Osteocyte (in vitro differentiated cells): Measurements from ENCODE around the gene NDUFAF4. TPM values are rescaled to one million over a fixed set of nuclear protein-coding genes. Genes with fewer than 3 reads are reported as not detected.

Experiments
- DNase-seq: peaks from one replicate; pipeline ENCODE4 v3.0.0; 2021; ENCODE audit warnings: mixed read lengths; ENCODE audit not compliant: unreplicated experiment; ENCODE audit errors: extremely low spot score
- H3K27ac Mint-ChIP-seq: one replicate; pipeline ENCODE4 v1.8.0; 2021; ENCODE audit warnings: mild to moderate bottlenecking, mixed read lengths; ENCODE audit not compliant: unreplicated experiment
- H3K27me3 Mint-ChIP-seq: one replicate; pipeline ENCODE4 v1.8.0; 2021; ENCODE audit warnings: mixed read lengths; ENCODE audit not compliant: unreplicated experiment
- H3K36me3 Mint-ChIP-seq: one replicate; pipeline ENCODE4 v1.8.0; 2021; ENCODE audit warnings: mixed read lengths; ENCODE audit not compliant: unreplicated experiment
- H3K4me1 Mint-ChIP-seq: one replicate; pipeline ENCODE4 v1.8.0; 2021; ENCODE audit warnings: mixed read lengths; ENCODE audit not compliant: unreplicated experiment
- H3K4me3 Mint-ChIP-seq: one replicate; pipeline ENCODE4 v1.8.0; 2021; ENCODE audit warnings: mild to moderate bottlenecking, moderate library complexity, mixed read lengths; ENCODE audit not compliant: unreplicated experiment
- H3K9me3 Mint-ChIP-seq: one replicate; pipeline ENCODE4 v1.8.0; 2021; ENCODE audit warnings: mixed read lengths; ENCODE audit not compliant: unreplicated experiment
- total RNA-seq: library from RNA; stranded (reverse); gene quantifications from 2 replicates; pipeline ENCODE4 v1.2.1, GENCODE V29; 2021
- TF ChIP-seq, protein P1 (sequence below): fragments of 200-600 bp; sonication (generic); IDR thresholded peaks from 2 replicates; pipeline ENCODE4 v1.5.0; 2021; ENCODE audit warnings: antibody characterized with exemption, mild to moderate bottlenecking, moderate library complexity

Gene NDUFAF4
- total RNA-seq, 1 donor from 2014 or later, result 21.6 TPM

- Mint-ChIP-seq H3K27me3 (peaks cover 25% of the 10 kb centered on the region), H3K36me3 (no peaks in the 10 kb centered on the region), H3K9me3 (no peaks in the 10 kb centered on the region), H3K27ac (no peak overlapping the region), H3K4me3 (no peak overlapping the region), H3K4me1 (no peaks in the 10 kb centered on the region)
- TF ChIP-seq, protein P1, sequence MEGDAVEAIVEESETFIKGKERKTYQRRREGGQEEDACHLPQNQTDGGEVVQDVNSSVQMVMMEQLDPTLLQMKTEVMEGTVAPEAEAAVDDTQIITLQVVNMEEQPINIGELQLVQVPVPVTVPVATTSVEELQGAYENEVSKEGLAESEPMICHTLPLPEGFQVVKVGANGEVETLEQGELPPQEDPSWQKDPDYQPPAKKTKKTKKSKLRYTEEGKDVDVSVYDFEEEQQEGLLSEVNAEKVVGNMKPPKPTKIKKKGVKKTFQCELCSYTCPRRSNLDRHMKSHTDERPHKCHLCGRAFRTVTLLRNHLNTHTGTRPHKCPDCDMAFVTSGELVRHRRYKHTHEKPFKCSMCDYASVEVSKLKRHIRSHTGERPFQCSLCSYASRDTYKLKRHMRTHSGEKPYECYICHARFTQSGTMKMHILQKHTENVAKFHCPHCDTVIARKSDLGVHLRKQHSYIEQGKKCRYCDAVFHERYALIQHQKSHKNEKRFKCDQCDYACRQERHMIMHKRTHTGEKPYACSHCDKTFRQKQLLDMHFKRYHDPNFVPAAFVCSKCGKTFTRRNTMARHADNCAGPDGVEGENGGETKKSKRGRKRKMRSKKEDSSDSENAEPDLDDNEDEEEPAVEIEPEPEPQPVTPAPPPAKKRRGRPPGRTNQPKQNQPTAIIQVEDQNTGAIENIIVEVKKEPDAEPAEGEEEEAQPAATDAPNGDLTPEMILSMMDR, result no peak
- no peak for DNase-seq
These were observed 40.8 kb downstream of the NDUFAF4 start for GRCh38 chr6:96856856-96857255.

DNA sequence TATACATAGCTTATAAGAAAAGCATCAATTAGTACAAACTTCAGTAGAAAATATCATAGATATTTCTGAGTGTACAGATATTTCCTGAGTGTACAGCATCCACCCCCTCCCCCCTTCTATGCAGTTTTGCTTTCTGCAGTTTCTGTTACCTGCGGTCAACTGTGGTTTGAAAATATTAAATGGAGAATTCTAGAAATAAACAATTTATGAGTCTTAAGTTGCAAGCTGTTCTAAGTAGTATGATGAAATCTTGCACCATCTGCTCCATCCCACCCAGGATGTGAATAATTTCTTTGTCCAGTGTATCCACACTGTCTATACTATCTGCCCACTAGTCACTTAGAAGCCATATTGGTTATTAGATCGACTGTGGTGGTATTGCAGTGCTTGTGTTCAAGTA lies 44.6 kb downstream of the NDUFAF4 start:
- Mint-ChIP-seq H3K4me1 (no peaks in the 10 kb centered on the region), H3K27me3 (peaks cover 21% of the 10 kb centered on the region), H3K36me3 (no peaks in the 10 kb centered on the region), H3K4me3 (no peak overlapping the region), H3K27ac (no peak overlapping the region), H3K9me3 (no peaks in the 10 kb centered on the region)
- no peak for DNase-seq
- TF ChIP-seq, protein P1, result no peak

DNA sequence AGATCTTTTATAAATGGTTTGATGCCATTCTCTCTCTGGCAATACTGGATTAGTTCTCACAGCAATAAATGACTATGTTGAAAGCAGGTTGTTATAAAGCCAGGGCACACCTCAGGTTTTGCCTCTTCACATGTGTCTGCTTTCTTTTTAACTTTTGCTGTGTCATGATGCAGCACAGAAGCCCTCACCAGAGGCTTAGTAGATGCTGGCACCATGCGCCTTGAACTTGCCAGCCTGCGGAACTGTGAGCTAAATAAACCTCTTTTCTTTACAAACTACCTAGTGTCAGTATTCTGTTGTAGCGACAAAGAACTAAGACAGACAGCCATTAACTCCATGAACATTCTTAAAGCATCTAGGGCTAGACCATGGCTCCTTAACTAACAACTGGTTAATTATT lies 45.1 kb downstream of the NDUFAF4 start:
- no peaks in the 10 kb centered on the region for H3K36me3 Mint-ChIP-seq
- peaks cover 17% of the 10 kb centered on the region for H3K27me3 Mint-ChIP-seq
- H3K4me3 Mint-ChIP-seq, result no peak overlapping the region
- no peaks in the 10 kb centered on the region for H3K9me3 Mint-ChIP-seq
- TF ChIP-seq, protein P1, result no peak
- no peak for DNase-seq
- H3K4me1 Mint-ChIP-seq, result no peaks in the 10 kb centered on the region
- H3K27ac Mint-ChIP-seq, result no peak overlapping the region

- H3K4me3 Mint-ChIP-seq, result no peak overlapping the region
- H3K27me3 Mint-ChIP-seq, result peaks cover 20% of the 10 kb centered on the region
- TF ChIP-seq, protein P1, result no peak
- no peaks in the 10 kb centered on the region for H3K4me1 Mint-ChIP-seq
- no peak for DNase-seq
- no peaks in the 10 kb centered on the region for H3K36me3 Mint-ChIP-seq
- H3K27ac Mint-ChIP-seq, result no peak overlapping the region
- peaks cover 4% of the 10 kb centered on the region for H3K9me3 Mint-ChIP-seq
These were observed 45.8 kb downstream of the NDUFAF4 start for GRCh38 chr6:96851858-96852257.

GRCh38 chr6:96849615-96850014 lies 48.1 kb downstream of the NDUFAF4 start:
- Mint-ChIP-seq H3K4me1 (no peaks in the 10 kb centered on the region), H3K4me3 (no peak overlapping the region), H3K36me3 (no peaks in the 10 kb centered on the region), H3K27ac (no peak overlapping the region), H3K9me3 (peaks cover 19% of the 10 kb centered on the region), H3K27me3 (peaks cover 30% of the 10 kb centered on the region)
- DNase-seq, result no peak
- TF ChIP-seq, protein P1, result no peak
